ENCODE measurements around the gene ATP6V0D1.

GRCh38 chr16:67489401-67490083 is 8.6 kb upstream of the ATP6V0D1 start:
- TF ChIP-seq CTCF (conservative IDR thresholded peaks at IDR 0.05; ENCODE audit: low read depth, low read length) (no peak), EZH2phosphoT487 (IDR thresholded peaks at IDR 0.05; ENCODE audit: borderline replicate concordance, low read length) (no peak), EZH2 (IDR thresholded peaks at IDR 0.05; ENCODE audit: low read length, unreplicated experiment) (no peak)

All from PC-3 (cell line).